Measurements from ENCODE around the gene SH3YL1.

Gene SH3YL1

DNA sequence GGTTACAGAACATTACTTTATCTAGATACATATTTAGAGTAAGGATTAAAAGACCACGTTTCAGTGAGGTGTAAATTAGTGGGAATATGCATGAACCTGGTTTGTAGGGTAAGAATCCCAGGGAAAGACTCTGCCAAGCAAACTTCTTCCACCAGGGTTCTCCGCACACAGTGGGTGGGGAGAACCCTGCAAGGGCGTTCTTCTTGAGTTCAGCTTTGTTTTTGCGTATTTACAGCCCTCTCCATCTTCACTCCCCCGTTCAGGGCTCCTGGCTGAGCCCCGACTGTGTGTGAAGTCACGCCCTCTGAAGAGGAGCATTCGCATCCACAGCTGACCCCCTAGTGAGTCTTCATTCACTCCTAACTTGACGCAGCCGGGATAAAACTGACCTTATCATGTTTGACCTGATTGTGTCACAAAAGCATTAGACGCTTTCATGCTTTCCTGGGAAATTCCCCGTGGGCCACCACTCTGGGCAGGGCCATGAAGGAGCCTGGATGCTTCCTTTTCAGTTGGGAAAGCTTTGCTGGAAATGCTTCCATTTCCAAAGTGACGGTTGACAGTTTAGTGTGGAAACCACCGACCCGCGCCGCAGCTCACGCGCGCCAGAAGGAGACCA is 23.1 kb upstream of the SH3YL1 start:
- no peak for TF ChIP-seq ZNF274 (IDR thresholded peaks at IDR 0.05; ENCODE audit: low read depth, low read length)
- no peak overlapping the region for H3K4me3 ChIP-seq (ENCODE audit: low read length)

DNA sequence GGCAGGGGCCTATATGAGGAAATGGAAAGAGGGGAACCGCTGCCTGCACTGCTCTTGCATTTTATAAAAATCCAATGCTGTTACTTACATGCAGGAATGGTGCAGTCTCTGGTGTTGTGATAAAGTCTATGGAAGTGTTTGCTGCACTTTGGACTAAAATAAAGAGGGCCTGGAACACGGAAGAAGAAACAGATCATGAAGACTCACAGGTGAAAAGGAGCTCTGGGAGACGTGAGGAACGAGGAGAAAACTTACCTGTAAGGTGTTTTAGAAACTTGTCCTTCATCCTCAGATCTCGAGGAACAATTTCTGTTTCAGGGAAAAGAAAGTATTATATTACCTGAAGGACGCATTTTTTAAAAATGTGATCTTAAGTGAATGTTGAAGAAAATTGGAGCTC is 22.2 kb upstream of the SH3YL1 start:
- no peak for TF ChIP-seq ZNF274 (IDR thresholded peaks at IDR 0.05; ENCODE audit: low read depth, low read length)
- no peak overlapping the region for H3K4me3 ChIP-seq (ENCODE audit: low read length)

DNA sequence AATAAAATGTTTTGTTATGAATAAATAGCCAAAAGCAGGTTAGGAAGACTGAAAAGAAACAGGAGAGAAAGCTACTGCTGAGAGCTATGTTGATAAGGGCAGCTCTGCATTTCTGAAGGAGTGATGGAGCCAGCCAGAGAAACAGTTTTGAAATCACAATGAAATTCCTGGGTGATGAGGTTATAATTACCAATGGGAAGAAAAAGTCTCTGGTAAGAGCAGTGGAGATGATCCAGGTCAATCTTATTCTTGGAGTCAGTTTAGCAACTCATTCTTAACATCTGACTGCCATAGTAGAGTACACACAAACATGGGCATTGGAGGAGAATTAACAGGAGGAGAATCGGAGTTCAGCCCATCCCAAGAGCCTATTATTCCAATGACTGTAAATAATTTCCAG is 21.7 kb upstream of the SH3YL1 start:
- no peak overlapping the region for H3K4me3 ChIP-seq (ENCODE audit: low read length)
- no peak for TF ChIP-seq ZNF274 (IDR thresholded peaks at IDR 0.05; ENCODE audit: low read depth, low read length)

DNA sequence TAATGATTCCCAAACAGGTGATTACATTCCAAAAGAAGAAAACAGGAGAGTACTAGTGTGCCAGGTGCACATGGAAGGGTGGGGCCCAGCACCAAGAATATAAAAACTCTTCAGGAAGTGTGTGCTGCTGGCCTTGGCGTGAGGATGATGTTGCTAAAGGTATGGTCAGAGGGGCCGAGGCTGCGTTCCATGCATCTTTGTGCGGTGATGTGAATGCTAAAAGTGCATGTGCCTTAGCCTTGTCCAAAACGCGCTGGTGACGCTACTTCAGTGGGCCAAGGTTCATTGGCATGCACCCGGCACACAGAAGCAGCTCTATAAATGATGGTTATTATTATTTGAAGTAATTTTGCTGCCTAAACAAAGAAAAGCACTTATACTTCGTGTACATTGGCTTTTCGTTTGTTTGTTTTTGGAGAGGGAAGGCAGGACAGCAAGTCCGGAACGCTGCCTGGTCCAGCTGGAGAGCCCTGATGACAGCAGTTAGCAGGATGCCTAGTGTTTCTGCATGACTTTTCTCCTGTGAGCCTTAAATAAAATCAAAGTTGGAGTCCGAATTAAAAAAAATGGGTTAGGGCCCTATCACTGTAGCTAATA is 21.2 kb upstream of the SH3YL1 start:
- TF ChIP-seq ZNF274 (IDR thresholded peaks at IDR 0.05; ENCODE audit: low read depth, low read length), result no peak
- no peak overlapping the region for H3K4me3 ChIP-seq (ENCODE audit: low read length)

DNA sequence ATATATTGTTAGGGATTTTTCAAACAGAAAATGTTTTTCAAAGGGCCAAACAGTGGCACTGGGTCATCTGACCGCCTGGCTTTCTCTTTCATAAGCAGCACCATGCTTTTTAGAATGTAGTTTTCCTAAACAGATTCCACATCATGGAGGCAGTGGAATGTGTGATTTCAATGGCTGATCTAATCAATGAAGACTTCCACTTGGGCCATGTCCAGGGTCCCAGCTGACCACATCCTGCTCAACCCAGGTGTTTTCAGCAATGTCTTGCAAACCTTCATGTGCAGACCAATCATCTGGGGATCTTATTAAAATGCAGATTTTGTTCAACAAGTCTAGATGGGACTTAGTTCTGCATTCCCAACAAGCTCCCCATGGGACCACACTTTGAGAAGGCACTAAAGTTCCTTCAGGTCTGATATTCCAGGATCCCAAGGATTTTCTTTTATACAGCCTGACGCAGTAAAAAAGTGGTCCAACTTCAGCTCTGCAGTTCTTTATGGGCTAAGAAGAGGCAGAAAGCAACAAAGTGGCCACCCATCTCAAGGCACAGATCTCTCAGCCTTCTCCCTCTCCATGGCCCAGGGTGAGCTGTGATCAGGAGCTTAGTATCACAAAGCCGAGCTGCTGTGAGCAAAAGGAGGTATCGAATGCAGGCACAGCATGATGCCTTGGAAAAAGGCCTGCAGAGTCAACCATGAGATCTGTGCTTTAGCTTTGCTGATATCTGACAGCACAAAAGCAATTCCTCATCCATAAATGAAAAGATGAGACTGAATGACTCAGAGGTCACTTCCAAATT is 20.4 kb upstream of the SH3YL1 start:
- no peak overlapping the region for H3K4me3 ChIP-seq (ENCODE audit: low read length)
- TF ChIP-seq ZNF274 (IDR thresholded peaks at IDR 0.05; ENCODE audit: low read depth, low read length), result no peak

DNA sequence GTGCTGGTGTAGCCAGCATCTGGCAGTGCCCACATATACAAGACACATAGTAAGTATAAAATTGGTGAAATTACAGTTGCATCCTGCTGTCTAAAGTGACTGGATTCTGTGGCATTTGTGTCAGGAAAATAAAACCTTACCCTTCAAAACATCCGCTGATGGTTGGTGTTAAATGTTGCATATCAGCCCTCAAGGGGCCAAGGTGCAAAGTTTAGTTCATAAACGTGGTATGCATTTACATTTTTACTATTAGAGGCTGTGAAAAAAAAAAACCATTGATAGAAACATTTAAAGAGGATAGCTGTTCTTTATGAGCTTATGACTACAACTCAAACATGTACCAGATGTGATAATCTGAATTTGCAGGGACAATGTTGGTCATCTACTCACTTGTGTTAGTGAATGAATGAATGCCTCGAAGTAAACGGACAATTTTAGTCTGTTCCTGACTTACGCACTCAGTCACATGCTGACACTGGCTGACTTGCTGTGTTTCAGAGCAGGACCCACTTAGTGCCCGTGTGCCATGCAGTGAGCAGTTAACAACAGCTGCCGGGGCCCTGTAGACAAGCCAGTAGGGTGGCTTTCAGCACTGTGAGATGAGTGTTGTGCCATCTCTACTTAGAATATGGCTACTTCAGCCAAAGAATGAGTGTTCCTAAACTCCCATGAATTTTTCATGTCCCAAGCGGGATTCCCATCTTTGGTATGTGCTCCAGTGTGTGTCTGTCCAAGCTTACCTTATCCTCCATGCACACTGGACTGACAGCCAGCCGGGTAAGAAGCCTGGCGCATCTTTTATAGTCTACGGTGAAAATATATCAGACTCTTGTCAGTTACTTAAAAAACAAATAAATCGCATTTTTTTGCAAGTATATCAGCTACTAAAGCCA is 18.8 kb upstream of the SH3YL1 start:
- H3K4me3 ChIP-seq (ENCODE audit: low read length), result no peak overlapping the region
- no peak for TF ChIP-seq ZNF274 (IDR thresholded peaks at IDR 0.05; ENCODE audit: low read depth, low read length)

DNA sequence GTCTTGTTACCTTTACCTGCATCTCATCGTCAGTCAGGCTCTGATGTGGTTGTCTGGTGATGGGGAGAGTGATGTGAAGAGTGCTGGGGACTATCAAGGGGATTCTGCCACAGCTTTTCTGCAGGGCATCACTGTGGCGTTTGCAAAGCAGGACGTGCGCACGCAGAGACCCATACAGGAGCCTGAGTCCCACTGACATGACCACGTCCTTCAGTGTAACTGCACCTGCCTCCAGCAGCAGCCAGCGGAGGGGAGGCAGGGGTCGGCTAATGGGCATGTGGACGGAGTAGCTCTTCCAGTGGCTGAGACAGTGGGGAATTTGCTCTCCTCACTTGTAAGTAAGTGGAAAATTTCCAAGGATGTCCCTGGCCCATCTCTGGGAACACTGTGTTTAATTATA is 17.5 kb upstream of the SH3YL1 start:
- H3K4me3 ChIP-seq (ENCODE audit: low read length), result no peak overlapping the region
- no peak for TF ChIP-seq ZNF274 (IDR thresholded peaks at IDR 0.05; ENCODE audit: low read depth, low read length)

DNA sequence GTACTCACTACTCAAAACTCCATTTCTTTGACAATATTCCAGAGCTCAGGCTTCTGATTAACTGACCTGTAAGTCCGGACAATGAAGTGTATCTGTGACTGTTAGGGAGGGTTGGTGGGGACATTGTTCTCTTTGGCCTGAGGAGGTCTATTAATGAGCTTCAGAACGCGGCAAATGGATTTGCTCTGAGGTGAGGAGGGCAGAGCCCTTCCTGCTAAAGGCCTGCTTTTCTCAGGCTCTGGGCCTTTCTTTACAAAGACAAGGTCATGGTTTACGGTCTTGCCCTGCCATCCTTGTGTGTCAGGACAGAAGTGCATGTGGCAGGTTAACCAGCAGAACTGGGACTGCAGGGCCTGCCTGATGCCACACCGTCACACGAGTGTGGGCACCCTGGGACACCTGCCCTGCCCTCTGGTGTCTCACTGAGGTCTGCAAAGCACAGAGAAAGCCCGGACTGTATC is 16.8 kb upstream of the SH3YL1 start:
- no peak for TF ChIP-seq ZNF274 (IDR thresholded peaks at IDR 0.05; ENCODE audit: low read depth, low read length)
- H3K4me3 ChIP-seq (ENCODE audit: low read length), result no peak overlapping the region

DNA sequence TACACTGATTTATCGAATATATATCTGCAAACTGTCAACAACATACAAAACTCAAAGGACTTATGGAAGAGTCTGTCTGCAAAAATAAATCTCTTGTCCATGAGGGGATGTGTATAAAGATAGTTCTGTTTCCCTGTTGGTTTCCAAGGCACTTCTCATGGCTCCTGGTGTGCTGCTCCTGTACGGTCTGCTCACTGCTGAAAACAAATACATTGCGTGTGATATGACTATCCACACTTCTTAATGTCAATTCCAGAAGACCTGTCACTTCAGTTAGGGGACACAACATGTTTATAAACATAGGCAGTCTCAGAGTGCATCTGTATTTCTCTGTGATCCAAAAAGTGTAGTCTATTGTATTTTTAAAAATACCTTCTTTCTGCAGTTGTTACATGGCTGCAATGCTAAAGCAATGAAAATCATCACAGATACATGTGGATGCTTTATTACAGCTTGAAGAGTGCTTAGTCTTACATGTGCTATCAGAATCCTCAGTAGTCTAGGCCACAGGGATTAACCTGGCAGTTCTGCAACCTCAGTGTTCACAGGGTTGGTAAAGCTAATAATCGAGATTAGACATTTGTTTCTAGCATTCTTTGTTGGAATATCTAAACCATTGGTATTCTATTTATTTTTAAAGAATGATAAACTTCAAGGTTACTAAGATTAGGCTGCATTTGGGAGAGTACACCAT is 16.3 kb upstream of the SH3YL1 start:
- no peak for TF ChIP-seq ZNF274 (IDR thresholded peaks at IDR 0.05; ENCODE audit: low read depth, low read length)
- no peak overlapping the region for H3K4me3 ChIP-seq (ENCODE audit: low read length)

DNA sequence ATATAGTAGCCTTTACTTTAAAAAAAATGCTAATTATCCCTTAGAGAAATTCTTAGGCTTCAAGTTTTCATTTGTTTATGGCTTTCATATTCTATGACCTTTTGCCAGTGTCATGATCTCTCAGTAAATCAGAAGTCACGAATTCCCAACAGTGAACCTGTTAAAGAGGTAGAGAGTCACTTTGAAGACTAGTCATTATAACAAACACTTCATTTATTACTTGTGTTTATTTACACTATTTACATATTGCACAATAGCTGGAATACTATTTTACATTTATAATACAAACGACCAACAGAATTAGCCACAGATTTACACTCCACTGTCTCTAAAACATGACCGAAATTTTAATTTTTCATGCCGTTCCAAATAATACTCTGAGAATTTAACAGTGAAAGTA is 15.5 kb upstream of the SH3YL1 start:
- no peak overlapping the region for H3K4me3 ChIP-seq (ENCODE audit: low read length)
- no peak for TF ChIP-seq ZNF274 (IDR thresholded peaks at IDR 0.05; ENCODE audit: low read depth, low read length)

DNA sequence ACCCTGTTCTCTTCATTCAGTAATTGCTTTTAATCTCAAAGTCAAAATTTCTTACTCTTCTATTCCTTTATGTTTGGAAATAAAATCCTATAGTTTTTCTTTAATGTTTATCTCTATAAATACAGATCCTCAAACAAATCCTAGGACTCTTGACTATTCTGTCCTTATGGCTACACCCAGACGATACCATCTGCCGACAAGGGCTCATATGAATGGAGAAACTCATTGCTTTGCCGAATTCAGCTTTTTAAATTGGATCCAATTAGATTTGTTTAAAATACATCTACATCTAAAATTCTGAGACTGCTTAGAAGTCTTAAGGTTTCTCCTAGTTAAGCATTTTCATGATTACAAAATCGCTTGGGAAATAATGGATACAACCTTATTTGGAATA is 15.1 kb upstream of the SH3YL1 start:
- no peak for TF ChIP-seq ZNF274 (IDR thresholded peaks at IDR 0.05; ENCODE audit: low read depth, low read length)
- H3K4me3 ChIP-seq (ENCODE audit: low read length), result no peak overlapping the region

DNA sequence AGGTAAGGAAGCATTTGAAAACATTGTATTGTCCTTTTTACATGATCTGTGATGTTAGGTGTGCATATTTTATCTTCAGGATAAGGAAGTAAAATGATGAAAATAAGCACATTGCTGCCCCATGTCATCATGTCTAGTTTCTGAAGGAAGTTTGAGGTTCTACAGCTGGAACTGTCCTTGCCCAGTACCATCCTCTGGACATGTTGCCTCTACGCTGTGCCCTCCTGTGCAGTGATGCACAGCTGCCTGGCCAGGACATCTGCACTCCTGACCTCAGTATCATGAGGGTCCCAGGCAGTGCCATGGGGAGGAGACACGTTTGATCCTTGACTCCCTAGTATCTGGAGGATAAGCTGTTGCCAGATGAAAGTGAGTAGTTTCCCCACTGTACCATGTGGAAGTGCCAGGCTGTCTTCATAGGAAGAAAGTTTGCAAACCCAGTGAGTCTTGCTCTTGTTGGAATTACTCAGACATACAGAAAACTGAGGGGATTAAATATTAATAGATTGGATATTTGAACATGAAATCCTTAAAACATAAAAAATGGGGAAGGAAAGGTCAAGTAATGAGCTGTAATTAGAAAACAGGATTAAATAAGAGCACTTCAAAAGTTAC is 14.6 kb upstream of the SH3YL1 start:
- no peak for TF ChIP-seq ZNF274 (IDR thresholded peaks at IDR 0.05; ENCODE audit: low read depth, low read length)
- H3K4me3 ChIP-seq (ENCODE audit: low read length), result no peak overlapping the region

DNA sequence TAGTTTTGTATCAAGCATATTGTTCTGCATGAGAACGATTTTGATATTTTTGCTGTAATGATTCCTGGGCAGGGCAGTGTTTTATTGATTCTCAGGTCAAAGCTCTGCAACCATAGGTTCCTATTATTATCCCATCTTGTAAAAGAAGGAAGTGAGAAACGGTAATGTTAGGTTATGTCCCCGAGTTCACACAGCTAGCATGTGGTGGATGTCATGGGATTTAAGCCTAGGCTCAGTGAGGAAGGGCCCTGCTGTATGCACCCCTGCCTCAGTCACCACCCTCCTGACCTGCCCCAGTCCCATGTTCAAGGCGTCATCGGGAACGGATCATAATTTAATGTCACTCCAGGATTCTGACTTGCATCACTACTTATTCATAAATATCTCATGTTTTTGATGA is 11.6 kb upstream of the SH3YL1 start:
- no peak overlapping the region for H3K4me3 ChIP-seq (ENCODE audit: low read length)
- no peak for TF ChIP-seq ZNF274 (IDR thresholded peaks at IDR 0.05; ENCODE audit: low read depth, low read length)

All from GM08714 (cell line).